HCT116 (cell line): ENCODE data around the gene ENDOG. TPM values are rescaled to one million over a fixed set of nuclear protein-coding genes. Genes with fewer than 3 reads are reported as not detected.

ENCODE experiments used
- ATAC-seq: fragments of 200-7000 bp; cut with Tn5 transposase; 2 replicates; pipeline ENCODE4 v1.9.1; 2020; ENCODE audit warnings: mild to moderate bottlenecking, moderate library complexity
- BruUV-seq: library from RNA; stranded (reverse); fragments of 400-500 nt; replicated peaks from 2 replicates; lab custom pipeline; 2021; lab: Mats Ljungman, UMichigan
- CTCF ChIA-PET: fragments of 300-600 bp; sonication (Branson Sonifier 250); formaldehyde crosslinking; loops from one replicate; lab custom pipeline; 2021; ENCODE audit warnings: antibody characterized with exemption; lab: Charles Lee
- POLR2A ChIA-PET: fragments of 300-600, 350-600 bp; sonication (Branson Sonifier 250); formaldehyde crosslinking; loops from one replicate; lab custom pipeline; 2021; ENCODE audit warnings: antibody characterized with exemption; lab: Charles Lee
- RAD21 ChIA-PET, 2 experiments: fragments of 300-600 bp; sonication (Branson Sonifier 250); formaldehyde crosslinking; loops; one replicate each; lab custom pipeline; 2023; ENCODE audit warnings: low total read pairs in 2 of 2; ENCODE audit not compliant: uncharacterized antibody in 2 of 2, unreplicated experiment in 2 of 2, low non-redundant PET in 1 of 2; lab: Charles Lee
- DNase-seq: peaks from one replicate; pipeline ENCODE4 v3.0.0-alpha.2; 2010; ENCODE audit warnings: low read depth, low spot score
- H2AFZ ChIP-seq: fragments of 200-600 bp; shearing (Covaris generic), sonication (generic); 2 replicates; pipeline ENCODE4 v1.6.1; 2017; ENCODE audit warnings: low read depth, mixed run types, mixed read lengths, antibody characterized with exemption, low read length; ENCODE audit not compliant: poor library complexity, severe bottlenecking
- H3K27ac ChIP-seq: 2 replicates; pipeline ENCODE4 v1.5.1; 2012; ENCODE audit warnings: low read depth, low read length
- H3K27me3 ChIP-seq: fragments of 200-600 bp; sonication (generic); 2 replicates; pipeline ENCODE4 v1.6.1; 2016; ENCODE audit warnings: mixed run types, low read length, mixed read lengths; ENCODE audit not compliant: insufficient read depth
- H3K36me3 ChIP-seq, 2 experiments: fragments of 200-500 bp in 1 of 2; fragments of 200-600 bp in 1 of 2; sonication (Bioruptor generic) in 1 of 2; sonication (generic) in 1 of 2; 2 replicates each; pipeline versions ENCODE4 v1.5.1 to v1.6.1; 2014 to 2016; ENCODE audit warnings: low read length in 2 of 2, inconsistent platforms in 1 of 2, mixed read lengths in 1 of 2, mixed run types in 1 of 2; ENCODE audit not compliant: insufficient read depth in 2 of 2, control insufficient read depth in 1 of 2
- H3K4me1 ChIP-seq, 2 experiments: fragments of 200-600 bp in 1 of 2; sonication (generic) in 1 of 2; 2 replicates each; pipeline versions ENCODE4 v1.5.1 to v1.6.1; 2012 to 2017; ENCODE audit warnings: low read length in 2 of 2, inconsistent platforms in 1 of 2, mild to moderate bottlenecking in 1 of 2, mixed read lengths in 1 of 2, mixed run types in 1 of 2, moderate library complexity in 1 of 2; ENCODE audit not compliant: insufficient read depth in 2 of 2, control insufficient read depth in 1 of 2
- H3K4me2 ChIP-seq: fragments of 200-600 bp; sonication (generic); 2 replicates; pipeline ENCODE4 v1.6.1; 2017; ENCODE audit warnings: mixed run types, low read length, mixed read lengths
- H3K4me3 ChIP-seq, 2 experiments: fragments of 200-600 bp in 1 of 2; sonication (generic) in 1 of 2; replicated peaks in 1 of 2; 2 replicates each; pipeline ENCODE4 v1.5.1; 2011 to 2016; ENCODE audit warnings: low read length in 2 of 2, control low read depth in 1 of 2, low read depth in 1 of 2, mild to moderate bottlenecking in 1 of 2, mixed read lengths in 1 of 2, mixed run types in 1 of 2
- H3K79me2 ChIP-seq: fragments of 200-600 bp; sonication (generic); 2 replicates; pipeline ENCODE4 v1.6.1; 2017; ENCODE audit warnings: mild to moderate bottlenecking, mixed run types, low read length, moderate library complexity, mixed read lengths; ENCODE audit not compliant: insufficient read depth
- H3K9ac ChIP-seq: fragments of 200-600 bp; sonication (generic); 2 replicates; pipeline ENCODE4 v1.6.1; 2016; ENCODE audit warnings: low read length, mixed read lengths
- H3K9me2 ChIP-seq: fragments of 200-600 bp; sonication (generic), shearing (Covaris generic); 2 replicates; pipeline ENCODE4 v1.6.1; 2017; ENCODE audit warnings: mixed run types, mild to moderate bottlenecking, moderate library complexity; ENCODE audit not compliant: insufficient read depth
- H3K9me3 ChIP-seq, 2 experiments: fragments of 200-500 bp in 1 of 2; fragments of 200-600 bp in 1 of 2; sonication (Bioruptor generic) in 1 of 2; sonication (generic) in 1 of 2; 2 replicates each; pipeline ENCODE4 v1.6.1; 2014 to 2017; ENCODE audit warnings: low read length in 2 of 2, mixed read lengths in 2 of 2, inconsistent platforms in 1 of 2, low read depth in 1 of 2, mild to moderate bottlenecking in 1 of 2, mixed run types in 1 of 2, moderate library complexity in 1 of 2; ENCODE audit not compliant: control insufficient read depth in 1 of 2, insufficient read depth in 1 of 2
- H4K20me1 ChIP-seq: fragments of 200-600 bp; sonication (generic), shearing (Covaris generic); 2 replicates; pipeline ENCODE4 v1.6.1; 2017; ENCODE audit warnings: mixed run types, mild to moderate bottlenecking, moderate library complexity; ENCODE audit not compliant: insufficient read depth
- CBX3 ChIP-seq: IDR thresholded peaks from 2 replicates; pipeline ENCODE4 v1.6.1; 2012; ENCODE audit warnings: low read depth
- ELF1 ChIP-seq: IDR thresholded peaks from 2 replicates; pipeline ENCODE4 v1.6.1; 2012; ENCODE audit warnings: low read depth, borderline replicate concordance
- FOSL1 ChIP-seq: IDR thresholded peaks from 2 replicates; pipeline ENCODE4 v1.6.1; 2012; ENCODE audit warnings: low read depth
- JUND ChIP-seq: IDR thresholded peaks from 2 replicates; pipeline ENCODE4 v1.6.1; 2012
- POLR2A ChIP-seq: IDR thresholded peaks from 2 replicates; pipeline ENCODE4 v1.7.0; 2011; ENCODE audit warnings: borderline replicate concordance; ENCODE audit not compliant: insufficient read depth, insufficient read length; ENCODE audit errors: extremely low read depth
- RAD21 ChIP-seq: IDR thresholded peaks from 2 replicates; pipeline ENCODE4 v1.6.1; 2012; ENCODE audit warnings: low read depth, mild to moderate bottlenecking
- SP1 ChIP-seq: IDR thresholded peaks from 2 replicates; pipeline ENCODE4 v1.6.1; 2012; ENCODE audit warnings: low read depth
- ZBTB33 ChIP-seq: IDR thresholded peaks from 2 replicates; pipeline ENCODE4 v1.6.1; 2011; ENCODE audit warnings: mild to moderate bottlenecking, low read length, moderate library complexity; ENCODE audit not compliant: insufficient replicate concordance; ENCODE audit errors: extremely low read depth
- intact Hi-C: fragments of 100-400 bp; cut with micrococcal nuclease; formaldehyde crosslinking; loops from 2 replicates; pipeline ENCODE4 v1.10.0; 2022
- total RNA-seq: library from RNA; stranded (reverse); gene quantifications from one replicate; pipeline ENCODE4 v1.2.1, GENCODE V29; 2021; ENCODE audit not compliant: unreplicated experiment

ENDOG gene
- total RNA-seq, 1 experiment from 2014 or later = 27.2 TPM

GRCh38 chr9:128781187-128782070 is 36.9 kb upstream of the ENDOG start:
- H3K4me3 ChIP-seq = no peak overlapping the region
- intact Hi-C loops = no loop called here
- H3K4me1 ChIP-seq = peaks cover 3 to 11% of the 10 kb centered on the region in 2 experiments; a peak in 2 of 4 replicates
- ATAC-seq = no peak
- H3K27me3 ChIP-seq = no peaks in the 10 kb centered on the region
- ChIA-PET CTCF (no interaction called here), RAD21 (no interaction called here), POLR2A (interaction anchor here (1.5 kb wide), 1 partner anchor 9 kb away, joined by 4 read pairs; no protein-coding TSS in a partner anchor)
- H2AFZ ChIP-seq = no peak overlapping the region
- H3K36me3 ChIP-seq = no peaks in the 10 kb centered on the region
- no peak for DNase-seq
- TF ChIP-seq ZBTB33 (no peak), JUND (no peak)
- H3K9ac ChIP-seq = no peak overlapping the region
- no TSS peak for BruUV-seq
- no peaks in the 10 kb centered on the region for H4K20me1 ChIP-seq
- H3K79me2 ChIP-seq = no peaks in the 10 kb centered on the region
- H3K27ac ChIP-seq = no peak overlapping the region
- H3K9me2 ChIP-seq = no peaks in the 10 kb centered on the region
- no peak overlapping the region for H3K4me2 ChIP-seq
- H3K9me3 ChIP-seq = peaks cover 2 to 4% of the 10 kb centered on the region in 2 experiments; a peak in 2 of 4 replicates

GRCh38 chr9:128782669-128783068 is 35.6 kb upstream of the ENDOG start:
- Histone ChIP-seq H3K4me1 (peaks cover 8 to 17% of the 10 kb centered on the region in 2 experiments; a peak in 3 of 4 replicates), H3K79me2 (peaks cover 6% of the 10 kb centered on the region), H4K20me1 (no peaks in the 10 kb centered on the region), H3K9me2 (no peaks in the 10 kb centered on the region), H3K36me3 (no peaks in the 10 kb centered on the region), H3K27ac (no peak overlapping the region), H3K9me3 (peaks cover 2 to 4% of the 10 kb centered on the region in 2 experiments; a peak in 2 of 4 replicates), H2AFZ (no peak overlapping the region), H3K9ac (no peak overlapping the region), H3K4me2 (no peak overlapping the region), H3K27me3 (no peaks in the 10 kb centered on the region), H3K4me3 (no peak overlapping the region)
- ChIA-PET POLR2A (interaction anchor here (1.5 kb wide), 1 partner anchor 10 kb away, joined by 4 read pairs; no protein-coding TSS in a partner anchor), RAD21 (no interaction called here), CTCF (no interaction called here)
- DNase-seq = no peak
- BruUV-seq = no TSS peak
- no peak for ATAC-seq
- intact Hi-C loops = no loop called here
- TF ChIP-seq RAD21 = no peak
- no peak for TF ChIP-seq SP1
- TF ChIP-seq FOSL1 = no peak
- no peak for TF ChIP-seq POLR2A
- TF ChIP-seq ELF1 = no peak
- TF ChIP-seq CBX3 = no peak
